Ovary (tissue), 9 donors: ENCODE measurements around the gene COMMD3. TPM values are rescaled to one million over a fixed set of nuclear protein-coding genes. Genes with fewer than 3 reads are reported as not detected.

Experiments
- DNase-seq, 5 donors: peaks; one replicate each; pipeline ENCODE4 v3.0.0-alpha.2; 2019 to 2020
- H3K27ac ChIP-seq, 2 donors: fragments of 200-600 bp; one replicate each; pipeline versions ENCODE4 v1.5.1 to v1.8.0; 2019 to 2022
- H3K27me3 ChIP-seq: fragments of 200-600 bp; one replicate; pipeline ENCODE4 v1.8.0; 2022
- H3K36me3 ChIP-seq: fragments of 200-600 bp; sonication (generic); one replicate; pipeline ENCODE4 v1.5.1; 2019
- H3K4me1 ChIP-seq: one replicate; pipeline ENCODE4 v1.8.1; 2013; ENCODE audit warnings: mild to moderate bottlenecking, moderate library complexity; ENCODE audit not compliant: insufficient read depth
- H3K4me3 ChIP-seq: fragments of 200-600 bp; sonication (generic); one replicate; pipeline ENCODE4 v1.5.1; 2017
- H3K9me3 ChIP-seq, 2 donors: fragments of 200-600 bp in 1 of 2; sonication (generic) in 1 of 2; one replicate each; pipeline versions ENCODE4 v1.5.1 to v1.8.1; 2013 to 2019; ENCODE audit warnings: mild to moderate bottlenecking in 1 of 2, moderate library complexity in 1 of 2
- EP300 ChIP-seq: sonication (generic); formaldehyde crosslinking; IDR thresholded peaks from one replicate; pipeline ENCODE4 v1.6.1; 2017; ENCODE audit warnings: antibody characterized with exemption
- POLR2A ChIP-seq: fragments of 450-650 bp; IDR thresholded peaks from one replicate; pipeline ENCODE4 v1.6.1; 2017; ENCODE audit warnings: antibody characterized with exemption, mild to moderate bottlenecking, moderate library complexity
- WGBS, 3 donors: extraction: QIAGEN DNeasy Blood & Tissue Kit in 1 of 3; methylation state at CpG; one replicate each; pipeline versions ENCODE4 v1.1.5 to v1.1.7; 2013 to 2017; 5-methylcytosine and 5-hydroxymethylcytosine counted together
- intact Hi-C, 4 donors: fragments of 100-400 bp; cut with DNase I; formaldehyde crosslinking; loops; one replicate each; pipeline versions ENCODE4 v1.11.0 to v1.15.1; 2022 to 2023
- polyA plus RNA-seq, 2 donors: library from polyadenylated mRNA; stranded (reverse); fragments of 200-250 nt in 1 of 2; fragments of 350-450 nt in 1 of 2; fragmentation: Illumina TruSeq in 1 of 2; extraction: RNeasy Lipid Tissue Mini Kit (QIAGEN cat#74804) in 1 of 2; gene quantifications; one replicate each; pipeline ENCODE4 v1.2.3, GENCODE V29; 2013 to 2014
- total RNA-seq, 7 donors: library from RNA; depleted of rRNA in 2 of 7; stranded (reverse); fragments of >200 nt in 2 of 7; fragmentation: NEBNext Ultra II Directional in 3 of 7; extraction: Animal tissue kit (Norgen Biotek cat#: 25700) in 3 of 7; gene quantifications; one replicate each; pipeline versions ENCODE4 v1.1.0 to v1.2.4, GENCODE V29; 2016 to 2023
- TF ChIP-seq, protein P1 (sequence below), 3 donors: fragments of 450-650 bp in 2 of 3; fragments of 200-600 bp in 1 of 3; IDR thresholded peaks; one replicate each; pipeline versions ENCODE4 v1.5.1 to v1.8.0; 2016 to 2022; ENCODE audit warnings: antibody characterized with exemption in 3 of 3, mild to moderate bottlenecking in 1 of 3
- donor health status: DM: no; HTN: no; CAD: no; lungs with moderate emphysema.
- donor health status: DM: no; HTN: no; CAD: no.
- donor health status: Bipolar disorder and iron deficiency.
- donor health status: DM: yes; HTN: yes; CAD: no.
- donor health status: DM: no; HTN: no; CAD: no.
- donor health status: DM: yes; HTN: yes; CAD: no.

COMMD3 gene
- total and polyA plus RNA-seq, 9 donors = 18.8 to 54.5 (median 39.7) TPM

DNA sequence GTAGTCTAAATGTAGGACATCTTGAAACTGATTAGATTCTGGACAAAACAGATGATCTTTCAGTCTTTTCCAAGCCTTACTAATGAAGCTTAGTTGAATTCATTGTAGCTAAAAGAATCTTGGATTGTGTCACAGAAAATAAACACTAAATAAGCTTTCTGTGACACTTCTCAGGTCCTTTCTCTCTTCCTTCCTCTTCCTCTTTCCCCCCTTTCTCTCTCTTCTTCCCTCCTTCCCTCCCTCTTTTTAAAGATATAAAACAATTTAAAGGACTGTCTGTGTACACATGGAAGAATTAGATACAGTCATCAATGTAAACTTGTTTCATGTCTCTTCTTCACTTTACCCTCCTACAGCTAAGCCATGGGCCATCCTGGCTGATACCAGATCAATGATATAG, 5.3 kb upstream of the COMMD3 start:
- intact Hi-C loops = loop anchor here in 2 of 4 donors (10.0 kb wide), 1 partner anchor 56 kb away; no protein-coding TSS in a partner anchor
- peaks cover 2% of the 10 kb centered on the region for H3K27me3 ChIP-seq
- H3K36me3 ChIP-seq = no peaks in the 10 kb centered on the region
- H3K9me3 ChIP-seq = no peaks in the 10 kb centered on the region
- no peak overlapping the region for H3K27ac ChIP-seq
- no peaks in the 10 kb centered on the region for H3K4me1 ChIP-seq
- TF ChIP-seq EP300 = no peak
- TF ChIP-seq POLR2A = no peak
- TF ChIP-seq, protein P1, sequence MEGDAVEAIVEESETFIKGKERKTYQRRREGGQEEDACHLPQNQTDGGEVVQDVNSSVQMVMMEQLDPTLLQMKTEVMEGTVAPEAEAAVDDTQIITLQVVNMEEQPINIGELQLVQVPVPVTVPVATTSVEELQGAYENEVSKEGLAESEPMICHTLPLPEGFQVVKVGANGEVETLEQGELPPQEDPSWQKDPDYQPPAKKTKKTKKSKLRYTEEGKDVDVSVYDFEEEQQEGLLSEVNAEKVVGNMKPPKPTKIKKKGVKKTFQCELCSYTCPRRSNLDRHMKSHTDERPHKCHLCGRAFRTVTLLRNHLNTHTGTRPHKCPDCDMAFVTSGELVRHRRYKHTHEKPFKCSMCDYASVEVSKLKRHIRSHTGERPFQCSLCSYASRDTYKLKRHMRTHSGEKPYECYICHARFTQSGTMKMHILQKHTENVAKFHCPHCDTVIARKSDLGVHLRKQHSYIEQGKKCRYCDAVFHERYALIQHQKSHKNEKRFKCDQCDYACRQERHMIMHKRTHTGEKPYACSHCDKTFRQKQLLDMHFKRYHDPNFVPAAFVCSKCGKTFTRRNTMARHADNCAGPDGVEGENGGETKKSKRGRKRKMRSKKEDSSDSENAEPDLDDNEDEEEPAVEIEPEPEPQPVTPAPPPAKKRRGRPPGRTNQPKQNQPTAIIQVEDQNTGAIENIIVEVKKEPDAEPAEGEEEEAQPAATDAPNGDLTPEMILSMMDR (IDR thresholded peaks at IDR 0.05) = no peak
- no peak for DNase-seq
- no peak overlapping the region for H3K4me3 ChIP-seq

GRCh38 chr10:22314852-22315251, 1.3 kb upstream of the COMMD3 start:
- H3K4me1 ChIP-seq = no peaks in the 10 kb centered on the region
- no peak overlapping the region for H3K27ac ChIP-seq
- TF ChIP-seq EP300 (no peak), POLR2A (no peak)
- TF ChIP-seq, protein P1 (IDR thresholded peaks at IDR 0.05) = no peak
- DNase-seq = no peak
- WGBS, 3 donors = 64 to 79% (median 78%) methylated on average over 2 of the region's 2 CpGs
- no peaks in the 10 kb centered on the region for H3K36me3 ChIP-seq
- no peak overlapping the region for H3K4me3 ChIP-seq
- H3K9me3 ChIP-seq = no peaks in the 10 kb centered on the region
- intact Hi-C loops = loop anchor here in 3 of 4 donors (5.0 to 10.0 kb wide), 2 partner anchors 60 to 88 kb away; no protein-coding TSS in a partner anchor
- H3K27me3 ChIP-seq = no peaks in the 10 kb centered on the region

- no peaks in the 10 kb centered on the region for H3K4me1 ChIP-seq
- H3K27me3 ChIP-seq = no peaks in the 10 kb centered on the region
- DNase-seq = no peak
- no peaks in the 10 kb centered on the region for H3K9me3 ChIP-seq
- intact Hi-C loops = loop anchor here (2.0 to 10.0 kb wide), 3 partner anchors 61 to 88 kb away; no protein-coding TSS in a partner anchor
- H3K4me3 ChIP-seq = peak overlapping the region; percentile 53
- WGBS, 3 donors = 1 to 2% (median 2%) methylated on average over 51 to 53 of the region's 53 CpGs
- H3K36me3 ChIP-seq = no peaks in the 10 kb centered on the region
- TF ChIP-seq POLR2A = no peak
- TF ChIP-seq, protein P1 (IDR thresholded peaks at IDR 0.05) = no peak
- no peak for TF ChIP-seq EP300
- H3K27ac ChIP-seq = peak overlapping the region; percentile 87 to 89
Observed at GRCh38 chr10:22315455-22316285, 518 bp upstream of the COMMD3 start.

DNA sequence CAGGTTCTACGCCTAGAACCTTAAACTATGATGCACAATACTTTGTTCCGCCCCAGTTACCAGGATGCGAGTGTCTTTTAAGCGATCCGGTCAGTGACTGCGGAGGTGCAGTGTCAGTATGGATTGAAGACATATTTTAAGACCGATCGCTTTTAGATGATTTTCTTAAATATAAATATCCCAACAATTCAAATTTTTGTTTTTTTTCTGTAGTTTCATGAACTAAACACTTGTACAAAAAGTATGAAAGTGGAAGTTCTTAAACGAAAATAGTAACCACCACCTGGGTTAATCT, 835 bp downstream of the COMMD3 start:
- intact Hi-C loops = loop anchor here (2.0 to 10.0 kb wide), 3 partner anchors 62 to 90 kb away; no protein-coding TSS in a partner anchor
- Histone ChIP-seq H3K36me3 (no peaks in the 10 kb centered on the region), H3K4me1 (no peaks in the 10 kb centered on the region), H3K27ac (peak overlapping the region in 1 of 2 donors; percentile 89), H3K9me3 (no peaks in the 10 kb centered on the region), H3K4me3 (peak overlapping the region; percentile 53), H3K27me3 (no peaks in the 10 kb centered on the region)
- DNase-seq = no peak
- WGBS, 3 donors = 6 to 21% (median 6%) methylated on average over 9 of the region's 9 CpGs
- TF ChIP-seq, protein P1 (IDR thresholded peaks at IDR 0.05) = no peak
- TF ChIP-seq POLR2A (no peak), EP300 (no peak)
